ENCODE results near the gene WNK2.
"Not testable (repeated sequence)": the region's sequence is repeated elsewhere in the genome, so short reads cannot be mapped to it uniquely, and the experiment has no call there.

The WNK2 gene

GRCh38 chr9:93237540-93237939, 53.6 kb downstream of the WNK2 start:
- DNase-seq (ENCODE audit: low read depth), result no peak

GRCh38 chr9:93238953-93239925, 55.3 kb downstream of the WNK2 start:
- DNase-seq (ENCODE audit: low read depth), result no peak

GRCh38 chr9:93240891-93241334, 57.0 kb downstream of the WNK2 start:
- no peak for DNase-seq (ENCODE audit: low read depth)

- no peak for DNase-seq (ENCODE audit: low read depth)
Observed at GRCh38 chr9:93243112-93243511, 59.2 kb downstream of the WNK2 start.

GRCh38 chr9:93244101-93244500, 60.2 kb downstream of the WNK2 start:
- no peak for DNase-seq (ENCODE audit: low read depth)

GRCh38 chr9:93244510-93245436, 60.8 kb downstream of the WNK2 start:
- DNase-seq (ENCODE audit: low read depth), result no peak

- no peak for DNase-seq (ENCODE audit: low read depth)
Observed at GRCh38 chr9:93245437-93245970, 61.6 kb downstream of the WNK2 start.

- no peak for DNase-seq (ENCODE audit: low read depth)
Observed at GRCh38 chr9:93246111-93246510, 62.2 kb downstream of the WNK2 start.

- no peak for DNase-seq (ENCODE audit: low read depth)
Observed at GRCh38 chr9:93246526-93246925, 62.6 kb downstream of the WNK2 start.

GRCh38 chr9:93247099-93247865, 63.3 kb downstream of the WNK2 start:
- DNase-seq (ENCODE audit: low read depth), result no peak

GRCh38 chr9:93247892-93248291, 64.0 kb downstream of the WNK2 start:
- no peak for DNase-seq (ENCODE audit: low read depth)

- no peak for DNase-seq (ENCODE audit: low read depth)
Observed at GRCh38 chr9:93248386-93249040, 64.6 kb downstream of the WNK2 start.

GRCh38 chr9:93250185-93250584, 66.2 kb downstream of the WNK2 start:
- DNase-seq (ENCODE audit: low read depth), result no peak

GRCh38 chr9:93251309-93251708, 67.4 kb downstream of the WNK2 start:
- DNase-seq (ENCODE audit: low read depth), result not testable (repeated sequence)

- no peak for DNase-seq (ENCODE audit: low read depth)
Observed at GRCh38 chr9:93252116-93252780, 68.3 kb downstream of the WNK2 start.

GRCh38 chr9:93252781-93253530, 69.0 kb downstream of the WNK2 start:
- no peak for DNase-seq (ENCODE audit: low read depth)

- DNase-seq (ENCODE audit: low read depth), result no peak
Observed at GRCh38 chr9:93253633-93254032, 69.7 kb downstream of the WNK2 start.

- DNase-seq (ENCODE audit: low read depth), result no peak
Observed at GRCh38 chr9:93254061-93254481, 70.1 kb downstream of the WNK2 start.

GRCh38 chr9:93254806-93255493, 71.0 kb downstream of the WNK2 start:
- no peak for DNase-seq (ENCODE audit: low read depth)

Data from activated T-helper 1 cell treated with Interleukin-2 at 50 U/mL for 16 hours (primary cell).